HG03103 (cell line): ENCODE measurements around the gene NPAS3.

Experiments
- ATAC-seq: cut with Tn5 transposase; IDR thresholded peaks from one replicate; pipeline ENCODE4 v1.9.1; 2021; ENCODE audit warnings: low read depth; ENCODE audit not compliant: unreplicated experiment

Gene NPAS3

GRCh38 chr14:33404964-33405574 lies 466.4 kb downstream of the NPAS3 start:
- no peak for ATAC-seq

DNA sequence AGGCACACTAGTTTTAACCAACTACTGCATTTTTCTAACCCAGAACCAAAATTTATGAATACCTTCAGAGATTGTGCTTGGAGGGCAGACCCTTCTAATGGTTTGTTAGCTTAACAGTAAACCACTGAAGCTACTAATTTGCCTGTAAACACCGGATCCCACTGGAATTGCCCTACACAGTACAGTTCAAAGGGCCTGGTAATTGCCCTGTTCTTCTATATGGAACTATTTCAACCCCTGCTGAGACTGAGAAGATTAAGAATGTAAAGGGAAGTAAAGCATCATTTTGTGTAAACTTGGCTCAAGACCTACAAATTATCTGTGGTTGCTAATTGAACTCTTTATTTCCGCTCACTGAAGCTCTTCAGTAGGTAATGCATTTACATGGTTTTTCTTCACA lies 468.1 kb downstream of the NPAS3 start:
- no peak for ATAC-seq

- ATAC-seq, result no peak
Measured at GRCh38 chr14:33408291-33408690, 469.6 kb downstream of the NPAS3 start.

DNA sequence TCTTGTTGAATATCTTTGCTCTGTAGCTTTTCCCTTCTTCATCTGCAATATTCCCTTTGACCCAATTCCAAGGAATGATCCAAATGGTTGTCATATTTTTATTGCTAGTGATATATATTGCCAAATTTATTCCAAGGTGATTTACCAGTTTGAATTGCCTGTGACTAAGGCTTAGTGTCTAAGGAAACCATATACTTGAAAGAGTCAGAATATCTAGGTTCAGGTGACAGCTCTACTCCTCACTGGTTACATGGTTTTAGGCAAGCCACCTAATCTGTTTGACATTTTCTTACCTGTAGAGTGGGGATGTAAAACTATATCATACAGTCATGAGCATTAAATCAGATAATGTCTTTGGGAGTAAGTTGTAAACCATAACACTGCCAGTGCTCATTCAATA lies 473.8 kb downstream of the NPAS3 start:
- no peak for ATAC-seq

GRCh38 chr14:33413381-33413780 lies 474.7 kb downstream of the NPAS3 start:
- no peak for ATAC-seq

GRCh38 chr14:33414041-33414440 lies 475.4 kb downstream of the NPAS3 start:
- ATAC-seq, result no peak

DNA sequence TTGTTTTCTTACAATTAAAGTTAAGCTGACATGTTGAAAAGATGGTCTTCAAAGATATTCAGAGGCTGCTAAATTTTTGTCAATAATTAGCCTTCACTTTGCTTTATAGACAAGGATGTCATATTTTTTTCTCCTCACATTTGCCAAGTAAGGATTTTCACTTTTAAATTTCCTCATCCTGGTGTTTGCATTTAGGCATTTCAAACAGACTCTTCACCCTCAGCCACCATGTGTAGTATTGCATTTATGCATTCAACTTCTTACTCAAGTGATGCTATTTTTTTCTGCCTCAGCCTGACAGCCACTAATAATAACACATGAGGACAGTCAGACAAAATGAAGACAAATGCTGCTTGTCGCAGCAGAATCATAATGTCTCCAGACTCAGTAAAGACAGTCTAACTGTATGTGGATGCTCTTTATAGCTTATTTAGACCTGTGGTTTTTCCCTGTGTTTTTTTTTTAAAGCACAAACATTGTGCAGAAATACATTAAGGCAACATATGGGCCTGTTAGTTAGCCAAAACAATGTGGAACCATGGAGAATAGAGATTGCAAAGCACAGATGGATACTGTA lies 481.5 kb downstream of the NPAS3 start:
- ATAC-seq, result no peak

DNA sequence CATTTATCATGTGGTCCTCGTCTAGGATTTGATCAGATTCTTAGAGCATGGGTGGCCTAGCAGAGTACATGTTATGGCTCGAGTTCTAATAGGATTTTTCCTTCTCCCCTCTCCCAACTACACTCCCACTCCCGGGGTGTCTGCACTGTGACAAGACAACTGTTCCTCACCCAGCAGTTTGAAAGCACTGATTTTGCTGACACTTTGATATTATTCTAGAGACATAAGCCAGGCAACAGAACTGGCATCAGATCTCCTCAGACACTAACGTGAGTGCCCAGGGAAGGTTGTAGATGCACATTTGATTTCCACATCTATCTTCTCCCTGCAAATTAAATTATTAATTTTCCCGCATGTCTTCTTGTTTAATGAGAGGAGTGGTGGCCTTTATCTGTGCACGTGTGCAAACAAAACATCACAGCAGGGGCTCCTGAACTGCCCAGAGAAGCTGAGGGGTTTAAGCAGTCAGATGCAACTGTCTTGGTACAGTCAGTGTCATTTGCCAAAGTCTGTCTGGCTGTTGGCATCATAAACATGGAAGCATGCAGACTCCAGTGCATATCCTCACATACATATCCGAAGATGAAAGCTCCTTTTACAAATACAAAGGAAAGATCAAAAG lies 491.8 kb downstream of the NPAS3 start:
- no peak for ATAC-seq

DNA sequence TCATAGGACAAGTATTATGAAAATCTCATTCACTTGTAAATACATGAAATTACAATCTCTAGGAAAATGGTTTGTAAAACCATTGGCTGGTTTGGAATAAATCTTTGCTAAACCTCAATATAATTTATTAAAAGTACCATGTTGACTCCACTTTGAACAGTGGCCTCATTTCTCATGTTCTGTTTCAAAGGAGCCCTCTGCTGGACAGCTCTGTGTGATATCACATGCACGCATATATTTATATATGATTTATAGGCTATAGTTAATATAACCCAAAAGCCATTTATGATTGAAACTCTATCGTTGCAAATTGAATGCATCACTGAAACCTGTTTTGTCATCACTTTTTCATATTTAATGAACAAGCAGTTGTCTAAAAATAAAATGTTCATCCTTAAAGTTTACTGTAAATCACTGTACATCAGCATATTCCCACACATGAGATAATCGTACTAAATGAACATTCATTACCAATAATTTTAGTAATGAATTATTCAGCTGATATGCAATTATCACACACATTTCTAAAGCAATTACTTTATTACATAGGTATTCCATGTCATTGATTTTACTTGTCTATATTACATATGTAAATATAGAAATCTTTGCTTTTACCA lies 493.8 kb downstream of the NPAS3 start:
- no peak for ATAC-seq

- no peak for ATAC-seq
Measured at GRCh38 chr14:33433396-33433795, 494.7 kb downstream of the NPAS3 start.

DNA sequence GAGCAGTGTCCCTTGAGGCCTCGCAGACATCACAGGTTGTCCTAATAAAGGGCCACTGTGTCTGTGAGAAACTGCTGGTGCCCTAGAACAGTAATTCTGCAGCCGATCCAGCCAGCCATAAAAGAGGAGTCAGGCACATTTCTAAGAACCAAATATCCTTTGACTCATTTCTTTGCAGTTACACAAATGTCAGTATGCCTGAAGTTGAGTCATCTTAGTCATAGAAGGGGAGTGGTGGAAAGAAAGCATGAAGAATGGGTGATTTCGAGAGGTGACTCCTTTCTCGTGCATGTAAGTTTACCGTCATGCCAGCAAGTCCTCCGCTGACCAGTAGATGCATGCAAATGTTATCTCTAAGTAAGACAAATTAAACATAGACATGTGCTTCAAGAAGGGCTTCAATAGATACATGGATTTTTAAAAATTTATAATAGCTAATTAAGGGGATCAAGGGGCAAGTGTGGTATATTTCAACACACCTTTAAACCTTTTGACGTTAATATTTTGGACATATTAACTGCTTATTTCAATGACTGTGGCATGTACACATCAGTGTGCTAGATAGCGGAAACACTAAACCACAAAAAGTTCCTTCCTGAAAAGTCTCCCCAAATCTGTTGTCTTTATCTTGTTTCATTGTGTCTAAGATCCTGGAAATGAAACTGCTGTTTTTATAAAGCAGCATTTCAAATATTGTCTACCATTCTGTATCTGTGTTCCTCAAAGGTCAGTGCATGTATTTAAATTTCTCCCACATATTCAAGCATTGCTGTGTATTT lies 497.4 kb downstream of the NPAS3 start:
- no peak for ATAC-seq

- no peak for ATAC-seq
Measured at GRCh38 chr14:33441633-33442032, 503.0 kb downstream of the NPAS3 start.

DNA sequence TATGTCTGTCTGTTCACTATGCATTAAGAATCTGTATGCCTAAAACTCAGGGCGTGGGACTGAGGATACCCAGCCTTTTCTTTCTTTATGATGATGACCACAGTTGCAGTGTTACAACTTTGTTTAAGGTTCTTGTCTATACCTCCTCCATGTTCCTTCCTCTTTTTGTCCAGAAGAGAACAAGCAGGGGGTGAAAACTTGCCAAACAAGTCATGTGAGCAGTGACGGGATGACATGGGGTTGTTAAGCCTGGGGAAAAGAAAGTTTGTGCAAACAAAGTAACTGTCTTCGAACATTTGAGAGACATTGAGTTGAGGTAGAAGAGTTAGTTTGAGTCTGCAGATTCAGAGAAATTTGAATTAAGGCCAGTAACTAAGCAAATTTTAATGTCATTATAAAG lies 505.5 kb downstream of the NPAS3 start:
- no peak for ATAC-seq

- no peak for ATAC-seq
Measured at GRCh38 chr14:33449268-33449667, 510.6 kb downstream of the NPAS3 start.

DNA sequence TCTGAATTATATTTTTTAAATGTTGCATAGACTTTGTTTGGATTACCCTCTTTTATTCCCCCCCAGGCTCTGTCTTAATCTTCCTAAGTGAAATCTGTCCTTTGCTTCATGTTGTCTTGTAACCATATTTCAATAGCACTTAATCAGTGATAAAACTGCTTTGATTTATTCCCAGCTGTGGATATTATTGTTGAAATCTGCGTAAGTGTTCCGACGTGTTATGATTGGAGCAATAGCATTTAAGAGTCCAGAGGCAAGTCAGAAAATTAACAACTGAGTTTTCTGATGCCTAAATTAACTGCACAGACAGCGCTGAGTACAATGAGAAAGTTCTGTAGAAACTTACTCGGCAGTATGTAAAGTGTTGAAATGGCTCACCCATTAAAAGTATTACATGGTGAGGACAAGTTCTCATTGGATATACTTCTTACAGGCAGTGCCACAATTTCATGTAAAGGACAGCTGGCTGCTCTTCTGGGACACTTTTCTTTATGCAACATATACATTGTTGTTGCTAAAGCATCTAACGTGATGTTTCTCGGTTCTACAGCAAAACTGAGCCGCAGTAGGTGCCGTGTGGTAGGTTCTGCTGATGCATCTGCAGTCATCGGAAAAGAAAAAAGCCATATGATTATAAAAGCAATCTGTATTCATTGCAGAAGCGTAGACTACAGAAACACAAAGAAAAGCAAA lies 511.2 kb downstream of the NPAS3 start:
- ATAC-seq, result no peak

DNA sequence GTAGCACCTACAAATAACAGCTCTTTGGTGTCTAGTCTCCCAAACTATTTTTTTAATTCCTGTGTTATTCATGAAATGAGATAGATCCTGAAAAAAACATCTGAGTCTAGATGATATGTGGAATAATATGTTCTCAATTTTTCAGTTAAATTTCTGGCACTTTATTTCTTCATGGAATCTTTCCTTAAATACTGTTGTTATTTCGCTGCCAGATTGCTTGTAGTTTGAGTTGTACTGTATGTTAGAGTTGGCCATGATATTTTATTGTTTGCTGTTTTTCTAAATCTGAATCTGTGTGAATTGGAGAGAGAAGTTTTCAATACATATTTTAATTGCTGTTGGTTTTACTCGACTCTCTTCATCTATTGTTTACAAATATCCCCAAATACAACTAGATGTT lies 511.7 kb downstream of the NPAS3 start:
- no peak for ATAC-seq

DNA sequence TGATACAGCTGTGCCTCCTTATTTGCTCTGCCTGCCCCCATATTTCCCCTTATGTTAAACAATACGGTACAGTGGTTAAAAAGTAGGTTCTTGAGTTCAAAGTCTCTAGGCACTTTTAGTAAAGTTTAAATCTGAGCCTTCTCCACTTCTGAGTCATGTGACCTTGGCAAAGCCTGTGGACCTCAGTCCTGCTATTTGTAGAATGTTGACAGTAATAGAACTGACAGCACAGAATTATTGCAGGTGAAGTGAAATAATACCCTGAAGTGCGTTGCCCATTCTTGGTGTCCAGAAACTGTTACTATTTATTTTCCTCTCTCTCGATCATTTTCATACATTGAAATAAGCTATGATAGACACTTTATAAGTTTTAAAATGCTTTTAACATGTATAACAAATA lies 512.5 kb downstream of the NPAS3 start:
- ATAC-seq, result no peak

DNA sequence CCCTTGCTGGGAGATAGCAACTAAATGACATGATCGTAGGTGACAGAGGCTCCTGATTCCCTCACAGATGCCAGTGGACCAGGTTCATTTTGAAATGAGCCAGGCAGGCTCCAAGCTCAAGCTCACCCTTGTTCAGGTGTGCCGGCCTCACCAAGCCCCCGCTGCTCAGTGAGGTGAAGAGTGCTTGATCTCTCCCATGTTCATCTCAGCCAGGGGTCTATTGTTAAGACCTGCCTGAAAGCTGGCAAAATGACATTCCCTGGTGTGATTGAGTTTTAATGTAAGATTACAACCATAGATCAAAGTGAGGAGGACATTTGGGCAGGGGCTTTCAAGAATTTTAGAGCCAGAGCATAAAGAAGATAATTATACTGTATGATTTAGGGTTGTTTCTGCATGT lies 514.3 kb downstream of the NPAS3 start:
- ATAC-seq, result no peak

- ATAC-seq, result no peak
Measured at GRCh38 chr14:33454022-33454595, 515.4 kb downstream of the NPAS3 start.

DNA sequence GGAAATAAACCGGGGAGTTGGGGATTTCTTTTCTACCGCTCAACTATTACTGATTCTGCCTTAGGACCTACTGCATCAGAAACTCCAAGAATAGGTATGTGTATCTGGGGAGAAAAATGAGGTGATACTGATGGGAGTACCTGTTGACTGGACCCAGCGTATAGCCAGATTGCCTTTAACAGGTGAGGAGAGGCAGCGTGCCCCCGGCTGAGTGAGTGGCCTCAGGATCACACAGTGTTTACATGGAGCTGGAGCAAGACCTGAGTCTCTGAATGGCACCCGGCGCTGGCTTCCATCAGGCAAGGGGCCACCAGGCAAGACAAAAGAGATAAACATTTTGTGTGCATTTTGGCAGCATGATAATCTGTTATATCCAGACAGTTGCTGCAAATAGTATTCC lies 516.0 kb downstream of the NPAS3 start:
- ATAC-seq, result no peak
